Body of pancreas (tissue), 4 donors: Measurements from ENCODE around the gene FBXO41. TPM values are rescaled to one million over a fixed set of nuclear protein-coding genes. Genes with fewer than 3 reads are reported as not detected.

Source experiments
- ATAC-seq: fragments of 150-250 bp; one replicate; pipeline ENCODE4 v1.9.1; 2016
- DNase-seq, 4 donors: peaks; one replicate each; pipeline ENCODE4 v3.0.0-alpha.2; 2019
- H3K27ac ChIP-seq, 4 donors: fragments of 200-600 bp; sonication (generic); 1 replicate in 3 of 4; 2 replicates in 1 of 4; pipeline versions ENCODE4 v1.5.1 to v1.6.1; 2016 to 2019; ENCODE audit warnings: mild to moderate bottlenecking in 1 of 4, mixed read lengths in 1 of 4, moderate library complexity in 1 of 4
- H3K27me3 ChIP-seq, 2 donors: fragments of 200-600 bp; sonication (generic); one replicate each; pipeline ENCODE4 v1.6.0; 2016; ENCODE audit warnings: mild to moderate bottlenecking in 1 of 2
- H3K36me3 ChIP-seq, 2 donors: fragments of 200-600 bp; sonication (generic); replicated peaks in 1 of 2; 2 replicates each; pipeline ENCODE4 v1.5.1; 2016; ENCODE audit warnings: low read depth in 2 of 2; ENCODE audit not compliant: insufficient read depth in 1 of 2
- H3K4me1 ChIP-seq: fragments of 200-600 bp; sonication (generic); one replicate; pipeline ENCODE4 v1.6.0; 2016
- H3K4me3 ChIP-seq, 2 donors: fragments of 200-600 bp; sonication (generic); 1 replicate in 1 of 2; 2 replicates in 1 of 2; pipeline ENCODE4 v1.5.1; 2016 to 2019
- H3K9me3 ChIP-seq, 3 donors: fragments of 200-600 bp; sonication (generic); 1 replicate in 2 of 3; 2 replicates in 1 of 3; pipeline ENCODE4 v1.5.1; 2016
- CTCF ChIP-seq, 7 experiments: fragments of 450-650 bp in 4 of 7; fragments of 200-600 bp in 3 of 7; sonication (generic) in 3 of 7; IDR thresholded peaks; one replicate each; pipeline ENCODE4 v1.5.1; 2016 to 2019; ENCODE audit warnings: antibody characterized with exemption in 7 of 7
- POLR2A ChIP-seq, 3 donors: fragments of 450-650 bp; IDR thresholded peaks; one replicate each; pipeline ENCODE4 v1.6.1; 2016; ENCODE audit warnings: antibody characterized with exemption in 3 of 3, mild to moderate bottlenecking in 2 of 3
- WGBS, 2 donors: methylation state at CpG; one replicate each; pipeline ENCODE4 v1.1.5; 2017; 5-methylcytosine and 5-hydroxymethylcytosine counted together
- intact Hi-C: fragments of 100-400 bp; cut with DNase I; formaldehyde crosslinking; loops from one replicate; pipeline ENCODE4 v1.15.1; 2023
- total RNA-seq, 2 donors: library from RNA; depleted of rRNA; stranded (reverse); fragments of >200 nt; gene quantifications; one replicate each; pipeline ENCODE4 v1.1.0, GENCODE V29; 2016

The FBXO41 gene
- total RNA-seq, 2 donors from 2014 or later: 4.3 to 11.2 TPM

GRCh38 chr2:73267008-73267407 is 17.3 kb downstream of the FBXO41 start:
- H3K4me3 ChIP-seq: no peak overlapping the region
- 90 to 93% methylated on average over 4 of the region's 4 CpGs for WGBS, 2 donors
- no peak overlapping the region for H3K27ac ChIP-seq
- peaks cover 9% of the 10 kb centered on the region for H3K4me1 ChIP-seq
- DNase-seq: no peak
- no peaks in the 10 kb centered on the region for H3K36me3 ChIP-seq
- no peak for ATAC-seq
- TF ChIP-seq POLR2A (IDR thresholded peaks at IDR 0.05) (no peak), CTCF (IDR thresholded peaks at IDR 0.05) (no peak)
- intact Hi-C loops: no loop called here
- H3K9me3 ChIP-seq: peaks cover 0 to 4% (median 0%) of the 10 kb centered on the region in 3 donors
- H3K27me3 ChIP-seq: peaks cover 0 to 7% of the 10 kb centered on the region in 2 donors

- Histone ChIP-seq H3K36me3 (no peaks in the 10 kb centered on the region), H3K4me3 (no peak overlapping the region), H3K27ac (no peak overlapping the region), H3K9me3 (peaks cover 0 to 4% (median 0%) of the 10 kb centered on the region in 3 donors), H3K27me3 (peaks cover 0 to 7% of the 10 kb centered on the region in 2 donors), H3K4me1 (peaks cover 9% of the 10 kb centered on the region)
- ATAC-seq (no peak), DNase-seq (no peak)
- no peak for TF ChIP-seq CTCF (IDR thresholded peaks at IDR 0.05)
- 86 to 92% methylated on average over 18 to 26 of the region's 26 CpGs for whole genome bisulfite sequencing, 2 donors
- intact Hi-C loops: no loop called here
These were observed 18.0 kb downstream of the FBXO41 start for GRCh38 chr2:73266061-73266901.

GRCh38 chr2:73265298-73266060 is 18.8 kb downstream of the FBXO41 start:
- no peaks in the 10 kb centered on the region for H3K36me3 ChIP-seq
- no peak overlapping the region for H3K27ac ChIP-seq
- WGBS, 2 donors: 83 to 90% methylated on average over 15 to 24 of the region's 28 CpGs
- H3K4me3 ChIP-seq: no peak overlapping the region
- H3K27me3 ChIP-seq: peaks cover 0 to 7% of the 10 kb centered on the region in 2 donors
- no peak for ATAC-seq
- TF ChIP-seq CTCF (IDR thresholded peaks at IDR 0.05): no peak
- no peak for TF ChIP-seq POLR2A (IDR thresholded peaks at IDR 0.05)
- intact Hi-C loops: no loop called here
- H3K4me1 ChIP-seq: peaks cover 9% of the 10 kb centered on the region
- DNase-seq: no peak
- H3K9me3 ChIP-seq: peaks cover 0 to 4% (median 0%) of the 10 kb centered on the region in 3 donors

- intact Hi-C loops: no loop called here
- no peaks in the 10 kb centered on the region for H3K36me3 ChIP-seq
These were observed 19.5 kb downstream of the FBXO41 start for GRCh38 chr2:73264783-73265182.

More at GRCh38 chr2:73264783-73265182, 19.5 kb downstream of the FBXO41 start:
- Histone ChIP-seq H3K4me3 (no peak overlapping the region), H3K27me3 (peaks cover 0 to 7% of the 10 kb centered on the region in 2 donors), H3K4me1 (peaks cover 9% of the 10 kb centered on the region), H3K9me3 (peaks cover 0 to 4% (median 0%) of the 10 kb centered on the region in 3 donors), H3K27ac (no peak overlapping the region)
- TF ChIP-seq POLR2A (IDR thresholded peaks at IDR 0.05): no peak
- no peak for TF ChIP-seq CTCF (IDR thresholded peaks at IDR 0.05)
- ATAC-seq (no peak), DNase-seq (no peak)
- 81 to 85% methylated on average over 4 of the region's 4 CpGs for WGBS, 2 donors
